HUES48 (cell line): ENCODE results near the gene NXPH4.

Experiments used
- H3K27ac ChIP-seq: one replicate; pipeline ENCODE4 v1.7.0; 2013; ENCODE audit warnings: low read depth, low read length, inconsistent platforms
- H3K27me3 ChIP-seq: 2 replicates; pipeline ENCODE4 v1.6.1; 2013; ENCODE audit warnings: mild to moderate bottlenecking, low read length; ENCODE audit not compliant: control insufficient read depth, insufficient read depth
- H3K36me3 ChIP-seq: 2 replicates; pipeline ENCODE4 v1.6.1; 2013; ENCODE audit warnings: low read length; ENCODE audit not compliant: control insufficient read depth, insufficient read depth
- H3K4me1 ChIP-seq: 2 replicates; pipeline ENCODE4 v1.6.1; 2013; ENCODE audit warnings: mild to moderate bottlenecking, low read length; ENCODE audit not compliant: control insufficient read depth, insufficient read depth
- H3K4me3 ChIP-seq: 2 replicates; pipeline ENCODE4 v1.5.1; 2013; ENCODE audit warnings: mild to moderate bottlenecking, low read depth, low read length
- H3K9ac ChIP-seq: 2 replicates; pipeline ENCODE4 v1.6.1; 2013; ENCODE audit warnings: mild to moderate bottlenecking, low read depth, low read length, moderate library complexity
- H3K9me3 ChIP-seq: 2 replicates; pipeline ENCODE4 v1.6.1; 2013; ENCODE audit warnings: low read length; ENCODE audit not compliant: control insufficient read depth, insufficient read depth

Gene NXPH4

DNA sequence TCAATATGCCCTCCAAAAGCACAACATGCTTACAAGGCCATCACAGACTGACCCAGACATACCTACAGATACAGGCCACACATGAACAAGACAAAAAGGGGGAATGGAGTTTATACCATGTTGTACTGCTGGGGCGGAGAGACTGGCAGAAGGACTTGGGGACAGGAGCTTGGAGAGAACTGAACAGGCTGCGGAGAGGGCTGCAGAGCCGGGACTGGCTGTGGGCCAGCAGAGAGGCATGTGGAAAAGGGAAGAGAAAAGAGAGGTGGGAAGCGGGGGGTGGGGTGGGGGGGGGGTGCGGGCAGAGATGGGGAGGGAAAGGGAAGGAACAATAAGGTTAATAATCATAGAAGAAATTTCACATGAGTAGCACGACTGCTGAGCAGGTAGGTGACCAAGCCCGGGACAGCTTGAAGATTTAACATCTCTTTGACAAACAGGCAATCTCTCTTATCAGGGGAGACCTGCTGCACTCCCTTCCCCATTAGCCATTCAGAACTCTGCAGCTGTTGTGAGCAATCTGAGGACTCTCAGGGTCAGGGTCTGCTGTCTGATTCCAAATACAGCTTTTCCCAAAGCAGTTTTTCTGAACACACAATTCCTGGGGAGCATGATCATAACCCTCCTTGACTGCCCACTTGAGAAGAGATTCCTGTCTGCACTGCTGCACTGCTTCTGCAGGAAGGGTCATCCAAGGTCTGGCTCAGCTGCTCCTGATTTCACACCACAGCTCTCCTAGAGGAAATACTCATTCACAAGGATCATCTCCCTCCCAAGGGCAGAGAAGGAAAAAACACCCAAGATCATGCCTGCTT lies 56.0 kb downstream of the NXPH4 start:
- no peak overlapping the region for H3K9ac ChIP-seq
- peaks cover 33% of the 10 kb centered on the region for H3K36me3 ChIP-seq
- H3K27ac ChIP-seq, result no peak overlapping the region
- no peaks in the 10 kb centered on the region for H3K9me3 ChIP-seq
- no peak overlapping the region for H3K4me3 ChIP-seq
- no peaks in the 10 kb centered on the region for H3K27me3 ChIP-seq
- H3K4me1 ChIP-seq, result no peaks in the 10 kb centered on the region

DNA sequence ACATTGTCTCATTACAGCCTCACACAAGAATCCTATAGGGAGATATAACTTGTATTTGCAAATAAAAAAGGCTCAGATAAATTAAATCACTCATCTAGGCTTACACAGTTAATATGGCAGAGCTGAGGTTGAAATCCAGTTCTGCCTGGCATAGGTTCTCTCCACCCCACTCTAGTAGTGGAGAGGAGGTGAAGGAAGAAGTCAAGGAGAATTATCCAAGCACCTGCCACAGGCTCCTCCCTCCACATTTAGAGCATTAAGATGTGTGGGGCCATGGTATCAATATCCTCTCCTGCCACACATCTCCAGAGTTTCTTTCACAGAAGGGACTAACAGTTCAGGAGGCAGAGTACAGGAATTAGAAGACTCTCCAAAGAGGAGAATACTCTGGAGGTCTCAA lies 56.9 kb downstream of the NXPH4 start:
- Histone ChIP-seq H3K27me3 (no peaks in the 10 kb centered on the region), H3K36me3 (peaks cover 35% of the 10 kb centered on the region), H3K9ac (no peak overlapping the region), H3K4me1 (no peaks in the 10 kb centered on the region), H3K4me3 (no peak overlapping the region), H3K27ac (no peak overlapping the region), H3K9me3 (no peaks in the 10 kb centered on the region)
